DOHH2 (cell line): Measurements from ENCODE around the gene GLDN.

Source experiments
- CTCF ChIP-seq: fragments of 200-600 bp; sonication (generic); IDR thresholded peaks from one replicate; pipeline ENCODE4 v1.5.1; 2014; ENCODE audit warnings: antibody characterized with exemption, mild to moderate bottlenecking, low read depth, low read length; ENCODE audit not compliant: poor library complexity, severe bottlenecking
- EZH2phosphoT487 ChIP-seq: fragments of 200-600 bp; sonication (generic); IDR thresholded peaks from 2 replicates; pipeline ENCODE4 v1.6.1; 2017; ENCODE audit warnings: borderline replicate concordance, mild to moderate bottlenecking, antibody characterized with exemption, low read length, moderate library complexity, mixed read lengths

- TF ChIP-seq CTCF (no peak), EZH2phosphoT487 (no peak)
Measured at GRCh38 chr15:51363383-51363782, 21.9 kb downstream of the GLDN start.
